Activated CD4-positive, alpha-beta T cell treated with anti-CD3 and anti-CD28 coated beads, Interleukin-2, amount 50 U/mL, for 4 hours (primary cell): ENCODE measurements around the gene MOB3B.

ENCODE experiments used
- DNase-seq, 2 experiments: peaks; one replicate each; pipeline ENCODE4 v3.0.0-alpha.2; 2020

MOB3B gene

GRCh38 chr9:27529316-27530278 is at the start of gene MOB3B:
Gene MOB3B (minus strand): TSS chr9:27529814. CDS start chr9:27455550, 74,264 bp downstream.
- DNase-seq, result peak; percentile 67 to 70

DNA sequence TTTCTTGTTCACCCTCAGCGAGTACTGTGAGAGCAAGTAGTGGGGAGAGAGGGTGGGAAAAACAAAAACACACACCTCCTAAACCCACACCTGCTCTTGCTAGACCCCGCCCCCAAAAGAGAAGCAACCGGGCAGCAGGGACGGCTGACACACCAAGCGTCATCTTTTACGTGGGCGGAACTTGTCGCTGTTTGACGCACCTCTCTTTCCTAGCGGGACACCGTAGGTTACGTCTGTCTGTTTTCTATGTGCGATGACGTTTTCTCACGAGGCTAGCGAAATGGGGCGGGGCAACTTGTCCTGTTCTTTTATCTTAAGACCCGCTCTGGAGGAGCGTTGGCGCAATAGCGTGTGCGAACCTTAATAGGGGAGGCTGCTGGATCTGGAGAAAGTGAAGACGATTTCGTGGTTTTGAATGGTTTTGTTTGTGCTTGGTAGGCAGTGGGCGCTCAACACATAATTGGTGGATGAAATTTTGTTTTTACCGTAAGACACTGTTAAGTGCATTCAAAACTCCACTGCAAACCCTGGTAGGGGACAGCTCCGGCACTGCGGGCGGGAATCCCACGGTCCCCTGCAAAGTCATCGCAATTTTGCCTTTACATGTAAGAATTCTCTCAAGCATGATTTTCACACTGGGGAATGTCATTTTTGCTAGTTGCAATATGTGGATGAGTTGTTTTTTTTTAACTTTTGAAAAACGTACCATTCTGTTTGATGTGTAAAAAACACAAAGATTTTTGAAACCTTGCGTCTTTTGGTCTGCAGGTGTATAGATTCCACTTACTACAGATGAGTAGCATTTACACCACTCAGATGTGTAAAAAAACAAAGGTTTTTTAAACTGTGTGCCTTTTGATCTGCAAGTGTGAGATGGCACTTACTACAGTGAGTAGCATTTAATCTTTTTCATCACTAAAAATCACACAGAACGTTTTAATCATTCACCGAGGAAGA is 44.3 kb upstream of the MOB3B start:
- DNase-seq, result peak; percentile 95 to 96

DNA sequence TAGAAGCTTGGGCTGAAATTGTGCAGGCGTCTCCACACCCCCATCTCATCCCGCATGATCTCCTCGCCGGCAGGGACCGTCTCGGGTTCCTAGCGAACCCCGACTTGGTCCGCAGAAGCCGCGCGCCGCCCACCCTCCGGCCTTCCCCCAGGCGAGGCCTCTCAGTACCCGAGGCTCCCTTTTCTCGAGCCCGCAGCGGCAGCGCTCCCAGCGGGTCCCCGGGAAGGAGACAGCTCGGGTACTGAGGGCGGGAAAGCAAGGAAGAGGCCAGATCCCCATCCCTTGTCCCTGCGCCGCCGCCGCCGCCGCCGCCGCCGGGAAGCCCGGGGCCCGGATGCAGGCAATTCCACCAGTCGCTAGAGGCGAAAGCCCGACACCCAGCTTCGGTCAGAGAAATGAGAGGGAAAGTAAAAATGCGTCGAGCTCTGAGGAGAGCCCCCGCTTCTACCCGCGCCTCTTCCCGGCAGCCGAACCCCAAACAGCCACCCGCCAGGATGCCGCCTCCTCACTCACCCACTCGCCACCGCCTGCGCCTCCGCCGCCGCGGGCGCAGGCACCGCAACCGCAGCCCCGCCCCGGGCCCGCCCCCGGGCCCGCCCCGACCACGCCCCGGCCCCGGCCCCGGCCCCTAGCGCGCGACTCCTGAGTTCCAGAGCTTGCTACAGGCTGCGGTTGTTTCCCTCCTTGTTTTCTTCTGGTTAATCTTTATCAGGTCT is 43.5 kb upstream of the MOB3B start, which contains the start of gene C9orf72:
C9orf72 (minus strand) TSS at position 564 of the 716 bp plus-strand sequence. CDS start 6,361 bp downstream, outside the sequence.
- DNase-seq, result peak; percentile 86 to 90

DNA sequence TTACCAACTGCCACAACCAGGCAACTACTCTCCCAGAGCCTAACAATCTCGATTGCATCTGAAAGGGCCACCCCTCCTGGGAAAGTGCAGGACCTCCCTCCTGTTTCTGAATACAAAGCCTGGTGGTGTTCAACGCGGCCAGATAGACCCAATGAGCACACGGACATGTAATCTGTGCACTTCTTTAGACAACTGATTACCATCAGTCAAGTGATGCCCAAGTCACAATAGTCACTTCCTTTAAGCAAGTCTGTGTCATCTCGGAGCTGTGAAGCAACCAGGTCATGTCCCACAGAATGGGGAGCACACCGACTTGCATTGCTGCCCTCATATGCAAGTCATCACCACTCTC is 42.9 kb upstream of the MOB3B start:
- peak; percentile 52 to 56 for DNase-seq

DNA sequence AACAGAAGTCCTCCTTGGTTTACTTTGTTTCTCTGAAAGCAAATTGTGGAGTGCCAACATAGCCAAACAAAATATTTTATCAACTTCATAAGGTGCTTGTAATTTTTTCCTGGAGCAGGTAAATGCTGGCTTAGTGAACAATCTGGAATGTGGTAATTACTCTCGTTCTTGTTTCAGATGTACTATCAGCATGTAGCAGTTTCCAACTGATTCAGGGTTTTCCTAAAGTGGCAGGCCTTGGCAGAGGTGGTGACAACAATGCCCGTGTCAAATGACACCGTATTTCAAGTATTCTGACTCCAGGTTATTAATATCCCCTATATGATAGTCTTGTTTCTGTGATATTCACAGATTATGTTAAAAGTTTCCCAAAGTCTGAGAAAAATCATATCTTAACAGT is 42.4 kb upstream of the MOB3B start:
- DNase-seq, result no peak

GRCh38 chr9:27571011-27571410 is 41.4 kb upstream of the MOB3B start:
- no peak for DNase-seq

GRCh38 chr9:27569406-27569805 is 39.8 kb upstream of the MOB3B start:
- DNase-seq, result no peak

DNA sequence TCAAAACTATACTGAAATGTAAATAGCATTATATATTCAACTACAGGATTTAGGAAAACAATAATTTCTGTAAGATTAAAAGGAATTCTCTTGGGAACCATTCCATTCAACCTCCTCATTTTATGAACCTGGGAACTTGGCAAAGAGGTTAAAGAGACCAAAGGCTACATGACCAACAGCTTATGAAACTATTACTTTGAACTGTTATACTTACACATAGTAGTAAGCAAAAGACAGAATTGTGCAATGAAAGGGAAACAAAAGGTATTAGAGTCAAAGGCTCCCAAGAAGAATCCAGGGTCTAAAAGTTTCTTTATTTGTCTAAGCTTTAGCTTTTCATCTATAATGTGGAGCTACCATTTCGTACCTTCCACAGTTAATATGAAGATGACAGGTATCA is 36.5 kb upstream of the MOB3B start:
- no peak for DNase-seq

DNA sequence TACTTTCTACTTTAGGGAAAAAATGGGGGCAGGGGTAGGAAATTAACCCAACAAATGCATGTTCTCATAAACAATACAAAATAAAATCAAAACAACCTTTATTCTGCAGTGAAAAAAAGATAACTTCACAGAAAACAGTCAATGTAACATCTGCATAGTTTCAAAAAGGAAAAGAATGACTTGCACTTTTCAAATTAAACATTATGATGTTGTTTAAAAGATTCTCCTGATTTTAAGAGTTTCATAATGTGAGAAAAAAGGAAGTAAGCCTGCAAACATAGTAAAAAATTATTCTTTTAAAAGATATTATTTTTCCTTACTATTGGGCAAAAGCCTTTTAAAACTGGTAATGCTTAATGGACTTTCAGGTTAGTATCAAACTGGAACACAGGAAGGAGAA is 36.1 kb upstream of the MOB3B start:
- DNase-seq, result no peak

- DNase-seq, result no peak
Observed at GRCh38 chr9:27564670-27565069, 35.1 kb upstream of the MOB3B start.

DNA sequence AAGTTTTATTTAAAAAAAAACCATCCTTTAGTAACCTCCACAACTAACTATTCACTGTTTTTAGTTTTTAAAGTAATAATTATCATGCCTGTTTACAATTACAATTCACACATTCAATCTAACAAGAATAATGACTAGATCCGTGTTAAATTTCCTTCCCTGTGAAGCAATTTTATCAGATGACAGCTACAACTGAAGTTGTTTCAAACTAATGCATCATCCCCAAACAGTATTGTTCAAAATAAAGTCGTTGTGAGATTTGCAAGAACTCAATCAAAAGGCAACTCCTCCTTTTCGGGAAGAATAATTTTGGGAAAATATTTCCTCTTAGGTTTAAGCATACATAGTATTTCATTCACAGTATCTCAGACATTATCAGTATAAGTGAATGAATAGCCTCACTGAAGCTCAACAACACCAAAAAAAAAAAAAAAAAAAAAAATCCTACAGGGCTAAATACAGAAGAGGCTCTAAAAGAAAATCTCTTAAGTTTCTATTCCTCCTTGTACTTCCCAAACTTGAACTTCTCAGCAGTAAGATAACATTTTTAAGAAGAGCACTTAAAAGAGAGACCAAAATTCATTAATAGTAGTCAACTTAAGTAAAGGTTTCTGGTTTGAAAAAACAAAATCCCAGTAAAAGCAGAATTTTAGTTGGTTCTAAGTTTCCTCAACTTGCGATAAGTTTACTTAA is 34.3 kb upstream of the MOB3B start:
- no peak for DNase-seq

GRCh38 chr9:27561685-27562084 is 32.1 kb upstream of the MOB3B start:
- DNase-seq, result no peak

DNA sequence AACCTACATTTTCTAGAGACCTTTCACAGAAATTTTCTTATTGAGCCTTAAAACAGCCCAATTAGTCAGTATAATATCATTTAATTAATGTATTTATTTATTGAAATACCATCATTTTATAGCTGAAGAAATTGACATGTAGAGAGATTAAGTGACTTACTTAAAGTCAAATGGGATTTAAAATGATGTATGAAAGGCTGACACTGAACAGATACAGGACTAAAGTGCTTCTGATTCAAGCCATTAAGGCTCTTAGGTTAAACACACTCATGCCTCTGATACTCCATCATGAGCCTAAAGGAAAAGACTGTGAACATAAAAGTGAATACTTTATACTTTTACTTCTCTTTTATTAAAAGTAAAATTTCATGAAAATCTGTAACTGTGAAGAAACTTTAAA is 30.8 kb upstream of the MOB3B start:
- no peak for DNase-seq

DNA sequence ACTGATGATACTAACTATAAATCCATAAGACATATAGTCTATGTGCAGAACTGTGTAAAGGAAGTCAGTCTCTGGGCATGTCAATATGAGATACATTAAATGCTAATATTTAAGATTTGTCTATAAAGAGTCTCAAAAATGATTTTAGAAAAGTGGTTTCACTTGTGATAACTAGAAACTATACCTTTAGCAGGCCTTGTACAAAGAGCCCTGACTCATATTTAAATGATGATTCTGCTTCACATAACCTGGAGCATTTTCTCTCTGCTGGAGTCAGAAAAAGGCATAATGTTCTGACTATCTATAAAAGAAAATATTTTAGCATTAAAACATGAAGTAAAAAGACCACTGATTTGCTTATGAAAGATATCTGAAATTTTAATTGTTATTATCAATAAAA is 28.7 kb upstream of the MOB3B start:
- no peak for DNase-seq

GRCh38 chr9:27556470-27556869 is 26.9 kb upstream of the MOB3B start:
- no peak for DNase-seq

- no peak for DNase-seq
Observed at GRCh38 chr9:27554712-27555111, 25.1 kb upstream of the MOB3B start.

- no peak for DNase-seq
Observed at GRCh38 chr9:27549196-27549755, 19.7 kb upstream of the MOB3B start.

GRCh38 chr9:27548055-27548741 is 18.6 kb upstream of the MOB3B start:
- DNase-seq, result no peak

DNA sequence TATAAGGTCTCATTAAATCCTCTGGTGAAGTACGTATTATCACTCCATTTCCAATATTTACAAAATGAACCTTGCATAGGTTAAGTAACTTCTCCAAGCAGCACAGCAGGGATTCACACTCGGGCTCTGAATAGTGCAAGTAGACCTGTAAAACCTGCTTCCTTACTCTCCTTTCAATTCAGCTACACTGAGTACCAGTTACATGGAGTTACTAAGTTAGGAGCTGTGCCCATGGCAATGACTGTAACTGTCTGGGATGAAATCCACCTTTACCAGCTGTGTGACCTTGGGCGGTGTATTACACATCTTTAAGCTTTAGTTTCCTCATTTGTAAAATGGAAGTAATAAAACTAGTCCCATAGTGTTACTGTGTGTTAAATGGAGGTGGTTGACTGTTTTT is 15.9 kb upstream of the MOB3B start:
- no peak for DNase-seq

DNA sequence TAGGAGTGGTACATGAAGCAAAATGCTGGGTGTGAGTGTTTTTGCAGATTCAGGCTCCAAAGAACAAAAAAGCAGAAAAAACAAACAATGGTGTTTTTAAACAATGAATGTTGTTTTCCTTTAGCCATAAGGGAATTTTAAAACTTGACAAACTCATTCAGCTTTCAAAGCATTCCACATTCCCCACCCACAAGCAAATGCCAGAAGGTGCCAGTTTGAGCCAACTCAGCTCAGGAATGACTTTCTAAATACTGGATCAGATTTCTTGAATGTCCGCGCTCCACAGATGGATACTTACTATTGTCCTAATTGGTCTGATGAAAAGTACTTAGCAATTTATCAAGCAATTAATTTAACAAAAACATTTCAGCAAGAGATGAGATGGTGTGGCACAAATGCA is 12.9 kb upstream of the MOB3B start:
- no peak for DNase-seq

DNA sequence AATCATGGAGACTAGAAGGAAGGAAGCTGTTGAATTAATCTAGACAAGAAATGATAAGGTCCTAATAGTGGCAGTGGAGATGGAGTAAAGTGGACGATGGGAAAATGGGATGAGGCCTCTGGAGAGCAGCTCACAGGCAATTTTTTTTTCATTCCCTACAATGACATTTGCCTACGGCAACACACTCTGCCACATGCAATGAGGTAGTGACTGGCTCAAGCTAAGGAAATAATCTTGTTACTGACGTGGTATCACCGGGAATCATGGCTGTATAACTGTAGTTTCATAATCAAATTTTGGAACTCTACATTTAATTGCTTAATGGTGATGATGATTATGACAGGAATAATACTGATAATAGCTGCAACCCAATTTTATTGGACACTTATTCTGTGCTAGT is 12.1 kb upstream of the MOB3B start:
- DNase-seq, result no peak
